A673 (cell line): Measurements from ENCODE around the gene KCTD21. TPM values are rescaled to one million over a fixed set of nuclear protein-coding genes. Genes with fewer than 3 reads are reported as not detected.
"Not testable (repeated sequence)": the region's sequence is repeated elsewhere in the genome, so short reads cannot be mapped to it uniquely, and the experiment has no call there.

ENCODE experiments used
- BruUV-seq: library from RNA; stranded (reverse); fragments of 400-500 nt; replicated peaks from 2 replicates; lab custom pipeline; 2021; lab: Mats Ljungman, UMichigan
- CTCF ChIA-PET: fragments of 300-600 bp; sonication (Branson Sonifier 250); formaldehyde crosslinking; loops from one replicate; lab custom pipeline; 2022; ENCODE audit warnings: antibody characterized with exemption; lab: Charles Lee
- POLR2A ChIA-PET: fragments of 300-600 bp; sonication (Branson Sonifier 250); formaldehyde crosslinking; loops from one replicate; lab custom pipeline; 2022; ENCODE audit warnings: antibody characterized with exemption; ENCODE audit not compliant: low non-redundant PET; lab: Charles Lee
- DNase-seq: peaks from one replicate; pipeline ENCODE4 v3.0.0-alpha.2; 2015; ENCODE audit warnings: low spot score
- H3K27ac ChIP-seq: fragments of 200-600 bp; sonication (generic); 2 replicates; pipeline ENCODE4 v1.5.1; 2016; ENCODE audit warnings: mixed run types, low read depth, mild to moderate bottlenecking, mixed read lengths, antibody characterized with exemption, low read length; ENCODE audit not compliant: poor library complexity, severe bottlenecking
- H3K27me3 ChIP-seq: fragments of 200-600 bp; sonication (generic); replicated peaks from 2 replicates; pipeline ENCODE4 v1.6.1; 2017; ENCODE audit warnings: mixed run types, low read depth, mild to moderate bottlenecking, mixed read lengths, antibody characterized with exemption, low read length; ENCODE audit not compliant: insufficient read depth, poor library complexity
- H3K36me3 ChIP-seq: fragments of 200-600 bp; sonication (generic); 2 replicates; pipeline ENCODE4 v1.6.1; 2016; ENCODE audit warnings: mixed run types, mild to moderate bottlenecking, mixed read lengths, antibody characterized with exemption, low read length; ENCODE audit not compliant: insufficient read depth, poor library complexity, severe bottlenecking
- H3K4me1 ChIP-seq: fragments of 200-600 bp; sonication (generic); 2 replicates; pipeline ENCODE4 v1.6.1; 2017; ENCODE audit warnings: mixed run types, mild to moderate bottlenecking, mixed read lengths, antibody characterized with exemption, low read length; ENCODE audit not compliant: insufficient read depth, poor library complexity, severe bottlenecking
- H3K4me3 ChIP-seq: fragments of 200-600 bp; sonication (generic); 2 replicates; pipeline ENCODE4 v1.5.1; 2016; ENCODE audit warnings: low read depth, mixed run types, mild to moderate bottlenecking, mixed read lengths, low read length; ENCODE audit not compliant: poor library complexity, severe bottlenecking
- H3K9me3 ChIP-seq: fragments of 200-600 bp; sonication (generic); 2 replicates; pipeline ENCODE4 v1.6.1; 2016; ENCODE audit warnings: mixed run types, low read depth, mild to moderate bottlenecking, mixed read lengths, antibody characterized with exemption, low read length; ENCODE audit not compliant: poor library complexity, severe bottlenecking
- EZH2 ChIP-seq: fragments of 200-600 bp; sonication (generic); IDR thresholded peaks from 2 replicates; pipeline ENCODE4 v1.6.1; 2017; ENCODE audit warnings: borderline replicate concordance, low read depth, mild to moderate bottlenecking, mixed read lengths, antibody characterized with exemption, low read length; ENCODE audit not compliant: poor library complexity, severe bottlenecking
- intact Hi-C: fragments of 100-400 bp; cut with micrococcal nuclease; formaldehyde crosslinking; loops from one replicate; pipeline ENCODE4 v1.10.0; 2022; ENCODE audit not compliant: unreplicated experiment
- total RNA-seq: library from RNA; stranded (reverse); gene quantifications from 2 replicates; pipeline ENCODE4 v1.2.3, GENCODE V29; 2021
- TF ChIP-seq, protein P1 (sequence below): fragments of 300-800, 200-600 bp; sonication (generic); conservative IDR thresholded peaks from 2 replicates; pipeline ENCODE4 v1.5.1; 2017; ENCODE audit warnings: low read depth, mild to moderate bottlenecking, antibody characterized with exemption, low read length, moderate library complexity, mixed read lengths

The KCTD21 gene
- total RNA-seq, 1 experiment from 2014 or later, result 3.5 TPM

DNA sequence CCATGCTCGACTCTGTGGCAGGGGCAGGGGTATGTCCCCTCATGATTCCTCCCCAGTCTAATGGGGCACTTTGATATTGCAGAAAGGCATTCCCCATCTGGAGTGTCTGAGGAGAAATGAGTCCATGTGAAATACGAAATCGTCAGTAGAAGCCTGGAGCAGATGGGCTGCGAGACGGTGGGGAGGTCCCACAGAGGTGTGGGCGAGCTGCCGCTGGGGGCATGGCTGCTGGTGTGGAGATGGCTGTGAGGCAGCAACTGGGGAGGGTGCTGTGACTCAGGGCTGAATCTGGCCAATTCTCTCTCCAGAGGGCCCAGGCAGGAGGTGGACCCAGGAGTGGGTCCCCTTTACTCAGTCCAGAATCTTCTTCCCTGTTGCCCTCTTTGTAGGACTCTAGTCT lies 11.2 kb downstream of the KCTD21 start:
- no peaks in the 10 kb centered on the region for H3K27me3 ChIP-seq
- TF ChIP-seq, protein P1, sequence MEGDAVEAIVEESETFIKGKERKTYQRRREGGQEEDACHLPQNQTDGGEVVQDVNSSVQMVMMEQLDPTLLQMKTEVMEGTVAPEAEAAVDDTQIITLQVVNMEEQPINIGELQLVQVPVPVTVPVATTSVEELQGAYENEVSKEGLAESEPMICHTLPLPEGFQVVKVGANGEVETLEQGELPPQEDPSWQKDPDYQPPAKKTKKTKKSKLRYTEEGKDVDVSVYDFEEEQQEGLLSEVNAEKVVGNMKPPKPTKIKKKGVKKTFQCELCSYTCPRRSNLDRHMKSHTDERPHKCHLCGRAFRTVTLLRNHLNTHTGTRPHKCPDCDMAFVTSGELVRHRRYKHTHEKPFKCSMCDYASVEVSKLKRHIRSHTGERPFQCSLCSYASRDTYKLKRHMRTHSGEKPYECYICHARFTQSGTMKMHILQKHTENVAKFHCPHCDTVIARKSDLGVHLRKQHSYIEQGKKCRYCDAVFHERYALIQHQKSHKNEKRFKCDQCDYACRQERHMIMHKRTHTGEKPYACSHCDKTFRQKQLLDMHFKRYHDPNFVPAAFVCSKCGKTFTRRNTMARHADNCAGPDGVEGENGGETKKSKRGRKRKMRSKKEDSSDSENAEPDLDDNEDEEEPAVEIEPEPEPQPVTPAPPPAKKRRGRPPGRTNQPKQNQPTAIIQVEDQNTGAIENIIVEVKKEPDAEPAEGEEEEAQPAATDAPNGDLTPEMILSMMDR, result no peak
- no peak for TF ChIP-seq EZH2
- intact Hi-C loops, result no loop called here
- H3K9me3 ChIP-seq, result no peaks in the 10 kb centered on the region
- no peaks in the 10 kb centered on the region for H3K36me3 ChIP-seq
- ChIA-PET POLR2A (no interaction called here), CTCF (no interaction called here)
- no peak overlapping the region for H3K4me3 ChIP-seq
- no peak for DNase-seq
- no TSS peak for BruUV-seq
- no peak overlapping the region for H3K27ac ChIP-seq
- H3K4me1 ChIP-seq, result no peaks in the 10 kb centered on the region

DNA sequence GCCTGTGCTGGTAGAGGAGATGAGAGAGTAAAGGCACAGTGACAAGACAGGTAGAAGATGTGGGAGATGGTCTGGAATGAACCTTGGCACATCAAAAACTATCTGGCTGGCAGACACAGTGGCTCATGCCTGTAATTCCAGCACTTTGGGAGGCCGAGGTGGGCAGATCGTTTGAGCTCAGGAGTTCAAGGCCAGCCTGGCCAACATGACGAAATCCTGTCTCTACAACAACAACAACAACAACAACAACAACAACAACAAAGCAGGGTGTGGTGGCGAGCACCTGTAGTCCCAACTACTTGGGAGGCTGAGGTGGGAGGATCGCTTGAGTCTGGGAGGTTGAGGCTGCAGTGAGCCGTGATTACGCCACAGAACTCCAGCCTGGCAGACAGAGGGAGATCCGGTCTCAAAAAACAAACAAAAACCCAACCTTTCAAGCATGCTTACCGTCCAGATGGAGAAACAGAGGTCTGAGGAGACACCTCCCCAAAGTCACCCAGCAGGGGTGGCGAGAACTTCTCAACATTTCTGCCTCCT lies 11.8 kb downstream of the KCTD21 start:
- H3K9me3 ChIP-seq, result no peaks in the 10 kb centered on the region
- no peak overlapping the region for H3K4me3 ChIP-seq
- DNase-seq, result no peak
- TF ChIP-seq EZH2, result no peak
- TF ChIP-seq, protein P1, result no peak
- ChIA-PET POLR2A (no interaction called here), CTCF (no interaction called here)
- BruUV-seq, result no TSS peak
- intact Hi-C loops, result no loop called here
- H3K4me1 ChIP-seq, result no peaks in the 10 kb centered on the region
- H3K27me3 ChIP-seq, result no peaks in the 10 kb centered on the region
- no peak overlapping the region for H3K27ac ChIP-seq
- no peaks in the 10 kb centered on the region for H3K36me3 ChIP-seq

DNA sequence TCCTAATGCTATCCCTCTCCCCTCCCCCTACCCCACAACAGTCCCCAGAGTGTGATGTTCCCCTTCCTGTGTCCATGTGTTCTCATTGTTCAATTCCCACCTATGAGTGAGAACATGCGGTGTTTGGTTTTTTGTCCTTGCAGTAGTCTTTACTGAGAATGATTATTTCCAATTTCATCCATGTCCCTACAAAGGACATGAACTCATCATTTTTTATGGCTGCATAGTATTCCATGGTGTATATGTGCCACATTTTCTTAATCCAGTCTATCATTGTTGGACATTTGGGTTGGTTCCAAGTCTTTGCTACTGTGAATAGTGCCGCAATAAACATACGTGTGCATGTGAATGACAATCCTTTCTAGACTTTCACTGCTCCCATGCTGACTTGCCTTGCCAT lies 12.6 kb downstream of the KCTD21 start:
- BruUV-seq, H3K9me3 ChIP-seq, intact Hi-C loops, H3K27me3 ChIP-seq, DNase-seq, H3K4me1 ChIP-seq, H3K4me3 ChIP-seq, POLR2A ChIA-PET, H3K36me3 ChIP-seq, H3K27ac ChIP-seq, CTCF ChIA-PET: not testable (repeated sequence)

DNA sequence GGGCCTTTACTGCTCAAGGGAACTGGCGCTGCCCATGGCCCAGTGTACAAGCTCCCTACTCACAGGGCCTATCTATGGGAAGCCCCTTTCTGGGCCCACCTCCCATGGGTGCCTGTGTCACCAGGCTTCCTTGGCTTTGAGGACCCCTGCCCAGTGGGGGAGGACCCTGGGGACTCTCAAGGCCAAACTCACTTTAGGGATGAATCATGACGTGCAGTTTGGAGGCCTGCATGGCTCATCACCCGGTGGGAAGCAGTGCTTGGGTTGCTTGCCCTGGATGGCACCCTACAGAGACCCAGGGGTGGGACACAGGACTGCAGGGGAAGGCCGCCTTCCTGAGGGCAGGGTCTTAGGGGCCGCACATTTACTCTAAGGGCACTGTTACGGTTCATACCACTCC lies 16.5 kb downstream of the KCTD21 start:
- BruUV-seq, result no TSS peak
- ChIA-PET POLR2A (no interaction called here), CTCF (no interaction called here)
- Histone ChIP-seq H3K27me3 (no peaks in the 10 kb centered on the region), H3K4me1 (no peaks in the 10 kb centered on the region), H3K36me3 (no peaks in the 10 kb centered on the region), H3K4me3 (no peak overlapping the region), H3K27ac (no peak overlapping the region), H3K9me3 (no peaks in the 10 kb centered on the region)
- TF ChIP-seq EZH2, result no peak
- TF ChIP-seq, protein P1, result no peak
- intact Hi-C loops, result no loop called here
- DNase-seq, result no peak
